Gastroesophageal sphincter (tissue), 4 donors: Measurements from ENCODE around the gene ADAM12. TPM values are rescaled to one million over a fixed set of nuclear protein-coding genes. Genes with fewer than 3 reads are reported as not detected.

Experiments
- ATAC-seq: fragments of 150-250 bp; one replicate; pipeline ENCODE4 v1.9.1; 2016; ENCODE audit warnings: mild to moderate bottlenecking, moderate library complexity
- H3K27ac ChIP-seq, 4 donors: fragments of 200-600 bp; sonication (generic) in 3 of 4; 1 replicate in 3 of 4; 2 replicates in 1 of 4; pipeline ENCODE4 v1.5.1; 2016 to 2019
- H3K27me3 ChIP-seq: fragments of 200-600 bp; sonication (generic); one replicate; pipeline ENCODE4 v1.5.1; 2019
- H3K36me3 ChIP-seq, 2 donors: fragments of 200-600 bp; sonication (generic); one replicate each; pipeline ENCODE4 v1.5.1; 2019; ENCODE audit warnings: control low read depth in 1 of 2
- H3K4me1 ChIP-seq, 3 donors: fragments of 200-600 bp; sonication (generic); 1 replicate in 2 of 3; 2 replicates in 1 of 3; pipeline ENCODE4 v1.5.1; 2016 to 2019; ENCODE audit warnings: control low read depth in 2 of 3
- H3K4me3 ChIP-seq, 2 donors: fragments of 200-600 bp; sonication (generic); one replicate each; pipeline ENCODE4 v1.5.1; 2019; ENCODE audit warnings: mild to moderate bottlenecking in 1 of 2, moderate library complexity in 1 of 2
- H3K9me3 ChIP-seq, 3 donors: fragments of 200-600 bp; sonication (generic); one replicate each; pipeline ENCODE4 v1.5.1; 2017 to 2019; ENCODE audit warnings: control low read depth in 2 of 3
- EP300 ChIP-seq: sonication (generic); formaldehyde crosslinking; IDR thresholded peaks from one replicate; pipeline ENCODE4 v1.6.1; 2017; ENCODE audit warnings: antibody characterized with exemption, mild to moderate bottlenecking
- POLR2A ChIP-seq, 2 donors: fragments of 450-650 bp; IDR thresholded peaks; one replicate each; pipeline ENCODE4 v1.6.1; 2017; ENCODE audit warnings: antibody characterized with exemption in 2 of 2, mild to moderate bottlenecking in 2 of 2, moderate library complexity in 1 of 2
- POLR2AphosphoS5 ChIP-seq: sonication (generic); formaldehyde crosslinking; IDR thresholded peaks from one replicate; pipeline ENCODE4 v1.6.1; 2017; ENCODE audit warnings: antibody characterized with exemption
- WGBS, 2 donors: methylation state at CpG; one replicate each; pipeline ENCODE4 v1.1.5; 2018; ENCODE audit warnings: low coverage in 1 of 2; 5-methylcytosine and 5-hydroxymethylcytosine counted together
- total RNA-seq, 4 donors: library from RNA; depleted of rRNA; stranded (reverse); fragments of >200 nt; gene quantifications; one replicate each; pipeline ENCODE4 v1.1.0, GENCODE V29; 2016
- TF ChIP-seq, protein P1 (sequence below), 4 experiments: fragments of 200-600 bp in 2 of 4; fragments of 450-650 bp in 2 of 4; sonication (generic) in 1 of 4; IDR thresholded peaks; one replicate each; pipeline ENCODE4 v1.5.1; 2017 to 2019; ENCODE audit warnings: antibody characterized with exemption in 4 of 4, mild to moderate bottlenecking in 2 of 4, moderate library complexity in 2 of 4

The ADAM12 gene
- total RNA-seq, 4 donors from 2014 or later: 0.27 to 1.2 (median 0.89) TPM

DNA sequence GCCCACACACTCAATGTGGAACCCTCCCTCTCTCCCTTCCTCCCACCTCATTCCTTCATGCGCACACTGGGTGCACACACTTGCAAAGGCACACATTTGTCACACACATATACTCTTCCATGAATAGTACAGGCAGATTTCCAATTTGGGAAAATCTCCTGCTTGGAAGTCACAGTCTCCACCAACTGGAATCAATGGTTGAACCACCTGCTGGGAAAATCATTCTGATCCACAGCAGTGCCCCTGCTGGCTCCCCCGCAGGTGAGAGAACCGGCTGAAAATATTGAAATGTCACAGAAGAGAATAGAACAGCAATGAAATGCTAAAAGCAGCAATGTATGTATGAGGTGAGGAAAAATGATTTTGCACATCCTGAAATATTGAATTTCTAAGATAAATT, 232.7 kb downstream of the ADAM12 start:
- no peak overlapping the region for H3K27ac ChIP-seq
- ATAC-seq: no peak
- no peak overlapping the region for H3K4me3 ChIP-seq
- peaks cover 0 to 9% (median 0%) of the 10 kb centered on the region in 3 donors for H3K9me3 ChIP-seq
- WGBS, 2 donors: 60 to 75% methylated on average over 1 to 3 of the region's 3 CpGs
- H3K36me3 ChIP-seq: no peaks in the 10 kb centered on the region
- peaks cover 14% of the 10 kb centered on the region for H3K27me3 ChIP-seq
- no peaks in the 10 kb centered on the region for H3K4me1 ChIP-seq
- TF ChIP-seq POLR2A (IDR thresholded peaks at IDR 0.05): no peak
- no peak for TF ChIP-seq POLR2AphosphoS5
- TF ChIP-seq, protein P1, sequence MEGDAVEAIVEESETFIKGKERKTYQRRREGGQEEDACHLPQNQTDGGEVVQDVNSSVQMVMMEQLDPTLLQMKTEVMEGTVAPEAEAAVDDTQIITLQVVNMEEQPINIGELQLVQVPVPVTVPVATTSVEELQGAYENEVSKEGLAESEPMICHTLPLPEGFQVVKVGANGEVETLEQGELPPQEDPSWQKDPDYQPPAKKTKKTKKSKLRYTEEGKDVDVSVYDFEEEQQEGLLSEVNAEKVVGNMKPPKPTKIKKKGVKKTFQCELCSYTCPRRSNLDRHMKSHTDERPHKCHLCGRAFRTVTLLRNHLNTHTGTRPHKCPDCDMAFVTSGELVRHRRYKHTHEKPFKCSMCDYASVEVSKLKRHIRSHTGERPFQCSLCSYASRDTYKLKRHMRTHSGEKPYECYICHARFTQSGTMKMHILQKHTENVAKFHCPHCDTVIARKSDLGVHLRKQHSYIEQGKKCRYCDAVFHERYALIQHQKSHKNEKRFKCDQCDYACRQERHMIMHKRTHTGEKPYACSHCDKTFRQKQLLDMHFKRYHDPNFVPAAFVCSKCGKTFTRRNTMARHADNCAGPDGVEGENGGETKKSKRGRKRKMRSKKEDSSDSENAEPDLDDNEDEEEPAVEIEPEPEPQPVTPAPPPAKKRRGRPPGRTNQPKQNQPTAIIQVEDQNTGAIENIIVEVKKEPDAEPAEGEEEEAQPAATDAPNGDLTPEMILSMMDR (IDR thresholded peaks at IDR 0.05): no peak
- TF ChIP-seq EP300: no peak

DNA sequence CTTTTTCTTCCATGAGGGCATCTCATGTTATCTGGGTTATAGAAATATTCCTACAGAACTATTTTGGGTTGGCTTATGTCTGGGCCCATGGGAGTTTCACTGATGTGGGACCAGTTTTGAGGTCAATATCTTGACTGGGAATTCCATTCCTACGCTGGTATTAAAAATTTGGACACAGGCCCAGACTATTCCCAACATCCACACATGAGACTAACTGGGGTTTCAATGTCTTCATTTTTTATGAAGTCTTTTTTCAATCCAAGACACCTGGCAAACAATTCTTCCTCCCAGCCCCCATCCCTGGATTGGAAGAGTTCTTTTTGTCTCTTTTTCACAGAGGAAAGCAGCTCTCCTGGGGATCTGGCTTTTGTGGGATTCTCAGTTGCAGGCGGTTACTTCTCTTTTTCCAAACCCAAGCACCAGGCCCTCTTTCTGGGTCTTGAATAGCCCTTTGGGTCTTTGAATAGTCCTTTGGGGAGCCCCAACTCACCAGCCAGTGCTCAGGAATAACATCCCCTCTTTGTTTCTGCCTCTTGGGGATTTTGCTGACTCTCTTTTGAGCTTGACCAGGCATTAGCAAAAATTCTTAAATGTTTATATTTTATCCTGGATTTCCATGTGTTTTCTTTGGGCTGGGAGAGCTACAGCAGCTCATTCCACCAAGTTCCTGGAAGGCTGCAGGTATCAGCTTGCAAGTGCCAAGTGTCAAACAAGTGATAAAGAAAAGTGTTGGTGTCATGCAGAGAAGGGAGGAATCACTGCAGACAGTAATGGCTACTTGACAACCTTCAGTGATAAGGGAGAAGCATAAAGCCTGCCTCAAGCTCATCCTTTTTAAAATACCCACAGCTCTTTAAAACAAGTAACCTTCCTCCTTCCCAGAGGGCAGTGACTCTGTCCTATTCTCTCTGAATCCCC, 234.3 kb downstream of the ADAM12 start:
- Histone ChIP-seq H3K4me3 (no peak overlapping the region), H3K4me1 (no peaks in the 10 kb centered on the region), H3K36me3 (no peaks in the 10 kb centered on the region), H3K27ac (no peak overlapping the region), H3K27me3 (peaks cover 12% of the 10 kb centered on the region), H3K9me3 (peaks cover 0 to 12% (median 0%) of the 10 kb centered on the region in 3 donors)
- no peak for ATAC-seq
- 48 to 60% methylated on average over 1 to 2 of the region's 2 CpGs for whole genome bisulfite sequencing, 2 donors
- TF ChIP-seq, protein P1 (IDR thresholded peaks at IDR 0.05): no peak
- no peak for TF ChIP-seq EP300
- TF ChIP-seq POLR2A (IDR thresholded peaks at IDR 0.05): no peak
- TF ChIP-seq POLR2AphosphoS5: no peak

DNA sequence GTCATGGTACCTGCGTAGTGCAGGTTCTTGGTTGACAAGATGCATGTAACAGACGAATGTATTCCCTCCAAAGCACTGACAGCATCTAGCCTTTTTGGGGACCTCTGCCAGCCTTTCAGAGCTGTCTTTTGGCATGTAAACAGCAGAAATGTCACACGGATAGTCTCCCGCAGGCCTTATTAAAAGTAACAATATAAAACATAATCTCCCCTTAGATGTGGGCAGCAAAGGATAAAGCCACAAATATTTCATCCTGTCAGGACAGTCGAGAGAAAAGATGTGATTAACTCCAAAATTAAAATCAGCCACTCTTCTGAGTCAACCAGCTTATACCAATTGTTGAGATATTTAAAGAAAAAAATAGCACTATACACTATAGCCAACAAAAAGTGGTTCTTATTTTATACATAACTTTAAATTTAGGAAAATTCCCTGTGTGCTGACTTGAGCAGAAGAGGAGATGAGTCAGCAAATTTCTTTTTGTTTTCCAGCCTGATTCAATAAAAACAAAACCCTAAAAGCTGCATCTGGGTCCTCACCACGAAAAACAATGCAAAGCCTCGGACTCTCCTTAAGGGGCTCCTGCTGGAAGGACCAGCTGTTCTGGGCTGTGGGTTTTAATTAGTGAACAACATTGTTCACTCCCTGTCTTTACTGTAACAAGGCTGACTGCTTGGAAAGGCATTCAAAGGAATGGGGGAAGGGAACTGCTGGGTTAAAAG, 240.2 kb downstream of the ADAM12 start:
- peaks cover 0 to 5% (median 0%) of the 10 kb centered on the region in 3 donors for H3K4me1 ChIP-seq
- 43 to 70% methylated on average over 3 to 6 of the region's 7 CpGs for WGBS, 2 donors
- peaks cover 0 to 12% (median 0%) of the 10 kb centered on the region in 3 donors for H3K9me3 ChIP-seq
- no peaks in the 10 kb centered on the region for H3K27me3 ChIP-seq
- no peak overlapping the region for H3K27ac ChIP-seq
- ATAC-seq: no peak
- TF ChIP-seq POLR2AphosphoS5: no peak
- TF ChIP-seq, protein P1 (IDR thresholded peaks at IDR 0.05): no peak
- no peak for TF ChIP-seq POLR2A (IDR thresholded peaks at IDR 0.05)
- TF ChIP-seq EP300: no peak
- no peaks in the 10 kb centered on the region for H3K36me3 ChIP-seq
- no peak overlapping the region for H3K4me3 ChIP-seq

DNA sequence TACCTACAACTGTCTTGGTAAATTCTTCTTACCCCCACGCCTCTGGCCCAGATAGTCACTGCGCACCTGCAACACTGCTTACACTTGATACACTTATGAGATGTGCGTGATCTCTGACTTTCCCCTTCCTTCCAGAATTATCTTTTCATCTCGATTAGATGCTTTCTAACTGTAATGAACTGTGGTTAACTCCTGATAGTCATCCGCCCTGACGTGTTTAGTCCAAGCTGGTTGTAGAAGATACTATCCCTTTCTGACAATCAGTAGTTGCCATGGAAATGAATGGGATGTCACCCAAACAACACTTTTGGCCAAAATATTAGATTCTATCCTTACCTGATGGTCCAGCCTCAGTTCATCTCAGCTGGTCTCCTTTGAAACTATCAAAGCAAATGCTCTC, 241.5 kb downstream of the ADAM12 start:
- no peak for ATAC-seq
- peaks cover 0 to 12% (median 0%) of the 10 kb centered on the region in 3 donors for H3K9me3 ChIP-seq
- H3K36me3 ChIP-seq: no peaks in the 10 kb centered on the region
- TF ChIP-seq EP300: no peak
- TF ChIP-seq POLR2A (IDR thresholded peaks at IDR 0.05): no peak
- no peak for TF ChIP-seq POLR2AphosphoS5
- TF ChIP-seq, protein P1 (IDR thresholded peaks at IDR 0.05): no peak
- H3K27me3 ChIP-seq: no peaks in the 10 kb centered on the region
- H3K4me3 ChIP-seq: no peak overlapping the region
- 74 to 100% methylated on average over 6 of the region's 6 CpGs for WGBS, 2 donors
- H3K4me1 ChIP-seq: peaks cover 0 to 5% (median 0%) of the 10 kb centered on the region in 3 donors
- H3K27ac ChIP-seq: no peak overlapping the region
